Cardiac muscle cell (in vitro differentiated cells and primary cell): ENCODE data around the gene PDZD2. TPM values are rescaled to one million over a fixed set of nuclear protein-coding genes. Genes with fewer than 3 reads are reported as not detected.

Source experiments
- DNase-seq, 2 donors: peaks; one replicate each; pipeline versions ENCODE4 v3.0.0 to v3.0.0-alpha.2; 2010 to 2017; ENCODE audit warnings: low read depth in 1 of 2, low spot score in 1 of 2
- H3K27ac ChIP-seq: fragments of 200-600 bp; sonication (generic); 2 replicates; pipeline ENCODE4 v1.5.1; 2016
- H3K27me3 ChIP-seq: fragments of 200-600 bp; sonication (generic); 2 replicates; pipeline ENCODE4 v1.6.0; 2016; ENCODE audit warnings: control low read depth
- H3K36me3 ChIP-seq: fragments of 200-600 bp; sonication (generic); 2 replicates; pipeline ENCODE4 v1.5.1; 2016; ENCODE audit warnings: control low read depth
- H3K4me1 ChIP-seq: fragments of 200-600 bp; sonication (generic); 2 replicates; pipeline ENCODE4 v1.8.1; 2017; ENCODE audit warnings: low read depth, mild to moderate bottlenecking, mixed run types
- H3K4me3 ChIP-seq: fragments of 200-600 bp; sonication (generic); 2 replicates; pipeline ENCODE4 v1.5.1; 2016; ENCODE audit warnings: mild to moderate bottlenecking
- H3K9me3 ChIP-seq: fragments of 200-600 bp; sonication (generic); 2 replicates; pipeline ENCODE4 v1.5.1; 2017; ENCODE audit warnings: low read depth, mild to moderate bottlenecking, control low read depth
- CTCF ChIP-seq: IDR thresholded peaks from 2 replicates; pipeline ENCODE4 v1.5.1; 2012; ENCODE audit warnings: low read depth, mild to moderate bottlenecking, low read length
- polyA plus RNA-seq: library from polyadenylated mRNA; unstranded; fragments of >200 nt; fragmentation: Nextera tagmentation; extraction: Ambion mirVana; gene quantifications from 2 replicates; pipeline ENCODE4 v1.2.1, GENCODE V29; 2016
- total RNA-seq: library from RNA; depleted of rRNA; stranded (reverse); fragments of >200 nt; gene quantifications from 2 replicates; pipeline ENCODE4 v1.2.3, GENCODE V29; 2016

PDZD2 gene
- total and polyA plus RNA-seq, 2 experiments from 2014 or later: 3.0 to 3.5 TPM

GRCh38 chr5:31867219-31867618 is 228.3 kb downstream of the PDZD2 start:
- H3K4me3 ChIP-seq: no peak overlapping the region
- no peaks in the 10 kb centered on the region for H3K36me3 ChIP-seq
- no peaks in the 10 kb centered on the region for H3K4me1 ChIP-seq
- DNase-seq: no peak
- no peak overlapping the region for H3K27ac ChIP-seq
- H3K27me3 ChIP-seq: no peaks in the 10 kb centered on the region
- H3K9me3 ChIP-seq: no peaks in the 10 kb centered on the region
- no peak for TF ChIP-seq CTCF

GRCh38 chr5:31880449-31880848 is 241.5 kb downstream of the PDZD2 start:
- no peak for DNase-seq
- Histone ChIP-seq H3K9me3 (no peaks in the 10 kb centered on the region), H3K27me3 (no peaks in the 10 kb centered on the region), H3K36me3 (no peaks in the 10 kb centered on the region), H3K4me3 (no peak overlapping the region), H3K4me1 (no peaks in the 10 kb centered on the region), H3K27ac (no peak overlapping the region)
- no peak for TF ChIP-seq CTCF

GRCh38 chr5:31884896-31885295 is 246.0 kb downstream of the PDZD2 start:
- DNase-seq: no peak
- H3K36me3 ChIP-seq: no peaks in the 10 kb centered on the region
- TF ChIP-seq CTCF: no peak

GRCh38 chr5:31886206-31886605 is 247.3 kb downstream of the PDZD2 start:
- no peak for DNase-seq
- no peak for TF ChIP-seq CTCF
- Histone ChIP-seq H3K36me3 (no peaks in the 10 kb centered on the region), H3K4me1 (no peaks in the 10 kb centered on the region), H3K27ac (no peak overlapping the region), H3K4me3 (no peak overlapping the region), H3K27me3 (no peaks in the 10 kb centered on the region), H3K9me3 (no peaks in the 10 kb centered on the region)

More at GRCh38 chr5:31884896-31885295, 246.0 kb downstream of the PDZD2 start:
- Histone ChIP-seq H3K4me3 (no peak overlapping the region), H3K4me1 (no peaks in the 10 kb centered on the region), H3K9me3 (no peaks in the 10 kb centered on the region), H3K27ac (no peak overlapping the region), H3K27me3 (no peaks in the 10 kb centered on the region)

- Histone ChIP-seq H3K27ac (no peak overlapping the region), H3K4me3 (no peak overlapping the region), H3K27me3 (no peaks in the 10 kb centered on the region), H3K4me1 (no peaks in the 10 kb centered on the region), H3K36me3 (no peaks in the 10 kb centered on the region), H3K9me3 (no peaks in the 10 kb centered on the region)
- DNase-seq: no peak
- TF ChIP-seq CTCF: no peak
Observed at GRCh38 chr5:31887556-31887955, 248.6 kb downstream of the PDZD2 start.

- no peak for DNase-seq
- Histone ChIP-seq H3K4me1 (no peaks in the 10 kb centered on the region), H3K9me3 (no peaks in the 10 kb centered on the region)
Observed at GRCh38 chr5:31888564-31888963, 249.6 kb downstream of the PDZD2 start.

More at GRCh38 chr5:31888564-31888963, 249.6 kb downstream of the PDZD2 start:
- no peak overlapping the region for H3K4me3 ChIP-seq
- H3K36me3 ChIP-seq: no peaks in the 10 kb centered on the region
- TF ChIP-seq CTCF: no peak
- H3K27me3 ChIP-seq: no peaks in the 10 kb centered on the region
- no peak overlapping the region for H3K27ac ChIP-seq
